ENCODE results near the gene MSH5. TPM values are rescaled to one million over a fixed set of nuclear protein-coding genes. Genes with fewer than 3 reads are reported as not detected.

The MSH5 gene
- total RNA-seq, 1 donor from 2014 or later, result 3.5 TPM

Other genes with a start within 250 kb of the MSH5 start
- 3.7 and 5.8 TPM in 2 replicates for gene MICB, start 241.9 kb upstream of the MSH5 start, total RNA-seq
- gene MCCD1, start 211.0 kb upstream of the MSH5 start, total RNA-seq, result not detected in 2 replicates
- gene DDX39B, start 198.0 kb upstream of the MSH5 start, total RNA-seq, result 205 and 333 TPM in 2 replicates
- gene ATP6V1G2, start 193.4 kb upstream of the MSH5 start, total RNA-seq, result 0.28 and 0.34 TPM in 2 replicates
- 25.8 and 52.3 TPM in 2 replicates for gene NFKBIL1, start 192.4 kb upstream of the MSH5 start, total RNA-seq
- not detected in 2 replicates for gene LTA, start 167.7 kb upstream of the MSH5 start, total RNA-seq
- gene TNF, start 164.4 kb upstream of the MSH5 start, total RNA-seq, result under 0.01 and 0.07 TPM in 2 replicates
- gene LTB, start 157.6 kb upstream of the MSH5 start, total RNA-seq, result not detected in 2 replicates
- gene LST1, start 153.7 kb upstream of the MSH5 start, total RNA-seq, result not detected in 2 replicates
- gene NCR3, start 147.0 kb upstream of the MSH5 start, total RNA-seq, result not detected in 2 replicates
- not detected in 2 replicates for gene AIF1, start 124.8 kb upstream of the MSH5 start, total RNA-seq
- 32.1 and 73.3 TPM in 2 replicates for gene PRRC2A, start 119.3 kb upstream of the MSH5 start, total RNA-seq
- 120 and 174 TPM in 2 replicates for gene BAG6, start 87.3 kb upstream of the MSH5 start, total RNA-seq
- 0.28 and 0.34 TPM in 2 replicates for gene APOM, start 84.1 kb upstream of the MSH5 start, total RNA-seq
- 24.7 and 37.6 TPM in 2 replicates for gene C6orf47, start 79.2 kb upstream of the MSH5 start, total RNA-seq
- gene GPANK1, start 75.0 kb upstream of the MSH5 start, total RNA-seq, result 9.4 and 20.2 TPM in 2 replicates
- gene CSNK2B, start 73.9 kb upstream of the MSH5 start, total RNA-seq, result 48.2 and 76.9 TPM in 2 replicates
- gene LY6G5B, start 70.0 kb upstream of the MSH5 start, total RNA-seq, result 0.68 and 3.3 TPM in 2 replicates
- gene LY6G5C, start 58.9 kb upstream of the MSH5 start, total RNA-seq, result 0.07 TPM in 1 of 2 replicates, not detected in the other
- gene ABHD16A, start 36.7 kb upstream of the MSH5 start, total RNA-seq, result 30.8 and 46.5 TPM in 2 replicates
- not detected in 2 replicates for gene LY6G6F, start 33.1 kb upstream of the MSH5 start, total RNA-seq
- not detected in 2 replicates for gene LY6G6D, start 24.7 kb upstream of the MSH5 start, total RNA-seq
- gene LY6G6C, start 18.3 kb upstream of the MSH5 start, total RNA-seq, result under 0.01 TPM in 1 of 2 replicates, not detected in the other
- not detected in 2 replicates for gene MPIG6B, start 16.6 kb upstream of the MSH5 start, total RNA-seq
- 16.2 and 19.8 TPM in 2 replicates for gene DDAH2, start 10.7 kb upstream of the MSH5 start, total RNA-seq
- 269 and 558 TPM in 2 replicates for gene CLIC1, start 3.5 kb upstream of the MSH5 start, total RNA-seq
- 0.57 TPM in 1 of 2 replicates, not detected in the other for gene SAPCD1, start 22.7 kb downstream of the MSH5 start, total RNA-seq
- gene VWA7, start 37.3 kb downstream of the MSH5 start, total RNA-seq, result 0.34 and 1.00 TPM in 2 replicates
- 61.2 and 98.7 TPM in 2 replicates for gene VARS1, start 55.7 kb downstream of the MSH5 start, total RNA-seq
- gene LSM2, start 67.0 kb downstream of the MSH5 start, total RNA-seq, result 14.4 and 35.5 TPM in 2 replicates
- 1.0 and 1.1 TPM in 2 replicates for gene HSPA1L, start 75.3 kb downstream of the MSH5 start, total RNA-seq
- 29.7 and 211 TPM in 2 replicates for gene HSPA1A, start 75.5 kb downstream of the MSH5 start, total RNA-seq
- 81.7 and 305 TPM in 2 replicates for gene HSPA1B, start 87.7 kb downstream of the MSH5 start, total RNA-seq
- gene NEU1, start 122.8 kb downstream of the MSH5 start, total RNA-seq, result 64.1 and 103 TPM in 2 replicates
- 2.1 and 3.1 TPM in 2 replicates for gene SLC44A4, start 139.0 kb downstream of the MSH5 start, total RNA-seq
- 13.7 and 47.4 TPM in 2 replicates for gene EHMT2, start 157.7 kb downstream of the MSH5 start, total RNA-seq
- 1.4 and 4.1 TPM in 2 replicates for gene ZBTB12, start 162.1 kb downstream of the MSH5 start, total RNA-seq
- 0.71 and 1.0 TPM in 2 replicates for gene C2, start 187.7 kb downstream of the MSH5 start, total RNA-seq
- gene CFB, start 206.1 kb downstream of the MSH5 start, total RNA-seq, result 1.7 and 11.2 TPM in 2 replicates
- gene NELFE, start 219.0 kb downstream of the MSH5 start, total RNA-seq, result 109 and 155 TPM in 2 replicates
- gene SKIC2, start 219.2 kb downstream of the MSH5 start, total RNA-seq, result 49.6 and 62.5 TPM in 2 replicates
- 10.0 and 10.9 TPM in 2 replicates for gene DXO, start 232.1 kb downstream of the MSH5 start, total RNA-seq
- gene C4A, start 242.1 kb downstream of the MSH5 start, total RNA-seq, result 1.3 and 1.4 TPM in 2 replicates

All from nasal cavity respiratory epithelium epithelial cell of viscerocranial mucosa (primary cell).